GM12865 (cell line): ENCODE data around the gene SLC49A4.

Experiments used
- DNase-seq: peaks from one replicate; pipeline ENCODE4 v3.0.0; 2010; ENCODE audit warnings: low read depth
- H3K4me3 ChIP-seq: 2 replicates; pipeline ENCODE4 v1.5.1; 2011; ENCODE audit warnings: mild to moderate bottlenecking, low read depth, low read length, control low read depth
- TF ChIP-seq, protein P1 (sequence below): IDR thresholded peaks from 2 replicates; pipeline ENCODE4 v1.5.1; 2011; ENCODE audit warnings: low read length, control low read depth, low read depth, inconsistent platforms; ENCODE audit not compliant: insufficient read depth; ENCODE audit errors: missing control alignments

SLC49A4 gene

DNA sequence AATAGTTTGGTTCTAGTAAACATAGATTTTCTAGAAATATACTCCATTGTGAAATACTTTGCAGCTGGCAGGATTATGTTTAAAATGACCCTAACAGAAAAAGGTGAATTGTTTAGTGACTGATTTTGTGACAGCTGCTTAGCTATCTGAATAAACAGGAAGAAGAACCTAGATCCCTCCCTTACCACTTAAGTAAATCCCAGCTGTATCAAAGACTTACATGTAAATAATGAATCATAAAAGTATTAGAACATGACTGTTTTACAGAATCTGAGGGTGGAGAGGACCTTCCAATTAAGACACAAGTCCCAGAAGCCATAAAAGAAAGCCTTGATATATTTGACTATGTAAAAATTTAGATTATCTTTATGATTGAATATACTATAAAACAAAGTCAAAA is 15.9 kb downstream of the SLC49A4 start:
- no peak for DNase-seq
- no peak overlapping the region for H3K4me3 ChIP-seq
- TF ChIP-seq, protein P1, sequence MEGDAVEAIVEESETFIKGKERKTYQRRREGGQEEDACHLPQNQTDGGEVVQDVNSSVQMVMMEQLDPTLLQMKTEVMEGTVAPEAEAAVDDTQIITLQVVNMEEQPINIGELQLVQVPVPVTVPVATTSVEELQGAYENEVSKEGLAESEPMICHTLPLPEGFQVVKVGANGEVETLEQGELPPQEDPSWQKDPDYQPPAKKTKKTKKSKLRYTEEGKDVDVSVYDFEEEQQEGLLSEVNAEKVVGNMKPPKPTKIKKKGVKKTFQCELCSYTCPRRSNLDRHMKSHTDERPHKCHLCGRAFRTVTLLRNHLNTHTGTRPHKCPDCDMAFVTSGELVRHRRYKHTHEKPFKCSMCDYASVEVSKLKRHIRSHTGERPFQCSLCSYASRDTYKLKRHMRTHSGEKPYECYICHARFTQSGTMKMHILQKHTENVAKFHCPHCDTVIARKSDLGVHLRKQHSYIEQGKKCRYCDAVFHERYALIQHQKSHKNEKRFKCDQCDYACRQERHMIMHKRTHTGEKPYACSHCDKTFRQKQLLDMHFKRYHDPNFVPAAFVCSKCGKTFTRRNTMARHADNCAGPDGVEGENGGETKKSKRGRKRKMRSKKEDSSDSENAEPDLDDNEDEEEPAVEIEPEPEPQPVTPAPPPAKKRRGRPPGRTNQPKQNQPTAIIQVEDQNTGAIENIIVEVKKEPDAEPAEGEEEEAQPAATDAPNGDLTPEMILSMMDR: no peak

DNA sequence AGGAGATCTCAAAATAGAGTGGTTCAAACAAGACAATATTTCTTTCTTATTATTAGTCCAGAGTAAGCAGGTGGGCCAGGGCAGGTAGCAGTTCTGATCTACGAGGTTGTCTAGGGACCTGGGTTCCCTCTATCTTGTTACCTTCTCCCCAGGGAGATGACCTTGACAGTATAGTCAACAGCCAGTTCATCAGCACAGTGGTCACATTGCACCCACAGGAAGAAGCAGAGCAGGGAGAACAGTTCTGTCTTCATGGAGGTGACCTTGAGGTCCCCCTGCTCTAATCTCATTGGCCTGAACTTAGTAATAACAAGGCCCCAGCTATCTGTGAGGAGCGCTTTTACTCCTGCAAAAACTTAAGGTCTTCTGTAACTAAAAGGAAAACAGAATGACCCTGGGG is 21.7 kb downstream of the SLC49A4 start:
- TF ChIP-seq, protein P1: no peak
- DNase-seq: no peak

DNA sequence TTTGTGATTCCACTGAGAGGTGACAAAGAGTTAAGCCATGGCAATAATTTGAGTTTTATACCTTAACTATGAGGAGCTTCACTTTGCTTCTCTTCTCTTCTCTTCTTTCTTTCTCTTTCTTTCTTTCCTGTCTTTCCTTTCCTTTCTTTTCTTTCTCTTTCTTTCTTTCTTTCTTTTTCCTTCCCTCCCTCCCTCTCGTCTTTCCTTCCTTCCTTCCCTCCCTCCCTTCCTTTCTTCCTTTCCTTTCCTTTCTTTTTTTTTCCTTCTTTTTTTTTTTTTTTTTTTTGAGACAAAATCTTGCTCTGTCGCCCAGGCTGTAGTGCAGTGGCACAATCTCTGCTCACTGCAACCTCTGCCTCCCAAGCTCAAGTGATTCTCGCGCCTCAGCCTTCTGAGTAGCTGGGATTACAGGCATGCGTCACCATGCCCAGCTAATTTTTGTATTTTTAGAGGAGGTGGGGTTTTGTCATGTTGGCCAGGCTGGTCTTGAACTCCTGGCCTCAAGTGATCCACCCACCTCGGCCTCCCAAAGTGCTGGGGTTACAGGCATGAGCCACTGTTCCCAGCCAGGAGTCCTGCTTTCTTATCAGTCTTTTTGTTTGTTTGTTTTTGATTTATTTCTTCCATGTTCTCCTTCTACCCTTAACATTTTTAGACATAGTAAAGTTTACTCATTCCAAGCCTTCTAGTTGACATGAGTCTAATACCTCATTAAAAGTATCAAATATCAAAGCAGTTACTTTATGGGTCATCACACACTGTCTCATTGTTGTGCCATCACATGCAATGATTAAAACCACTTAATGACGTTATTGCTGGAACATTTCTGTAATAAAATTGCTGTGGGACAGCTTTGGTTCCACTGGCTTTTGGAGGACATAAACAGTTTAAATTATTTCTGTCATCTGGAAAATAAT is 29.9 kb downstream of the SLC49A4 start:
- DNase-seq: no peak
- H3K4me3 ChIP-seq: no peak overlapping the region
- TF ChIP-seq, protein P1: no peak

More for the DNA sequence above, 21.7 kb downstream of the SLC49A4 start:
- H3K4me3 ChIP-seq: no peak overlapping the region

DNA sequence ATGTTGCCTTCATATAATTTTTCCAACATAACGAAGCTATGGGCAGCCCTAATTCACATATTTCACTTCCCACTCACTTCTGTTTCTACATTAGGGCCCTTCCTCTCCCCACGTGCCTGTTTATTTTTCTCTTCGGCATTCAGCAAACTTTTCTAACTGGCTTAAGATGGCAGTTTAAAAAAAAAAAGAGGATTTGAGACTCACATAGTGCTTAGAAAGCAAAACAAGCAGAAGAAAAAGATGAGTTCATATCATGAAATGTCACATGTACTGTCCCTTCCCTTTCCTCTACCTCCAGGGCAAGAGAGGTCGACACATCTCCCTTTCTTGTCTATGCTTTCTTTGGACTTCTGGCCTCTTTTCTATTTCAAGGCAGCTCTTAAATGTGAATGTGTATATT is 30.6 kb downstream of the SLC49A4 start:
- TF ChIP-seq, protein P1: no peak
- no peak overlapping the region for H3K4me3 ChIP-seq
- no peak for DNase-seq

DNA sequence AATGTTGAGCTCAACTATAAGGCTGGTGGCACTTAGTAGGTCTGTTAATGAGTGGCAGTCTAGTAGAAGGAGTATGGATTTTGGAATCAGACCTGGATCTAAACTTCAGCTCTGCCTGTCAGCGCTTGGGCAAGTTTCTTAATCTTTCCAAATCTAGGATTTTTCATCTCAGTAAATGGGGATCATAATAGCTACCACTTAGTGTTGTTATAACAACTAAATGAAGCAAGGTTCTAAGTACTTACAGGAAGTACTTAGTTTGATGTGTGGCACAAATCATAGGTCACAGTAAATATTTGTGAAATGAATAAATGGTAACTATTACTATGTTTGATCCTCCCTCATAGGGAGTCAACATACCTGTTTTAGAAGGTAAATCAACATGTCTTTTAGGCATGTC is 31.4 kb downstream of the SLC49A4 start:
- H3K4me3 ChIP-seq: no peak overlapping the region
- DNase-seq: no peak
- TF ChIP-seq, protein P1: no peak

DNA sequence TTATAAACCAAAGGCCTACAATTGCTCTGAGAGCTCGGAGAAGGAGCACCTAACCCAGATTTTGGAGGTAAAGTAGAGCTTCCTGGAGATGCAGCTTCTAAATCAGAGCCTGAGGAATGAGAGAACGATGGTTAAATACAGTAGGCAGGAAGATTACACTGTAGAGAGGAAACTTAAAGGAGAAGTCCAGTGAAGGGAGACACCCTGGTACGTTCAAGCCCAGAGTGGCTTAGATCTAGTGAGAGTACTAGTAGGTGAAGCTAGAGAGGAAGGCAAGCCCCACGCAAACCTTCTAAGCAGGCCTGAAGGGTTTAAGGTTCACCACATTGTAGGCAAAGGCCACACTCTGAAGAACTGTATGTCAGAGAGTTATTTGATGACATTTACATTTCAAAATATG is 33.4 kb downstream of the SLC49A4 start:
- DNase-seq: no peak
- H3K4me3 ChIP-seq: no peak overlapping the region
- TF ChIP-seq, protein P1: no peak
